Measurements from ENCODE around the gene KCNQ4. TPM values are rescaled to one million over a fixed set of nuclear protein-coding genes. Genes with fewer than 3 reads are reported as not detected.

Gene KCNQ4
- total RNA-seq, 1 experiment from 2014 or later = 1.4 TPM

- no peak overlapping the region for H3K23ac ChIP-seq (ENCODE audit: insufficient read length, low read depth, low read length)
- no peak for DNase-seq
- H4K20me1 ChIP-seq (ENCODE audit: control insufficient read depth, insufficient read depth, insufficient read length) = no peaks in the 10 kb centered on the region
- H3K18ac ChIP-seq (ENCODE audit: insufficient read length, low read depth, low read length) = no peak overlapping the region
- no peak overlapping the region for H3K4me2 ChIP-seq (ENCODE audit: insufficient read depth, insufficient read length, low read length)
- no peak overlapping the region for H4K5ac ChIP-seq (ENCODE audit: insufficient read length, low read depth, low read length)
- no peak overlapping the region for H4K91ac ChIP-seq (ENCODE audit: insufficient read length, low read depth, low read length)
- H3K9me3 Mint-ChIP-seq = no peaks in the 10 kb centered on the region
- peaks cover 13 to 49% (median 34%) of the 10 kb centered on the region in 3 experiments; a peak in 6 of 7 replicates for H3K36me3 Mint-ChIP-seq (ENCODE audit: insufficient read depth in 1 of 3, low read depth in 3 of 3)
- no CpG with 5 or more reads among the region's 6 CpGs for WGBS (ENCODE audit: extremely low coverage, insufficient read length, low lambda C conversion rate)
- H3K9me3 ChIP-seq (ENCODE audit: control insufficient read depth, low read depth, low read length) = no peaks in the 10 kb centered on the region
- H3K9ac ChIP-seq (ENCODE audit: extremely low read depth, insufficient read length, low read length) = no peak overlapping the region
- no peak overlapping the region for H2BK120ac ChIP-seq (ENCODE audit: low read depth, low read length, poor library complexity, severe bottlenecking)
- H2BK12ac ChIP-seq (ENCODE audit: insufficient read length, low read depth, low read length) = no peak overlapping the region
- H2BK15ac ChIP-seq (ENCODE audit: low read depth, low read length) = no peak overlapping the region
- H3K27me3 Mint-ChIP-seq (ENCODE audit: low read depth) = no peaks in the 10 kb centered on the region
- no peak overlapping the region for H3T11ph ChIP-seq (ENCODE audit: low read length)
- H3K4me3 Mint-ChIP-seq = no peak overlapping the region
- no peak overlapping the region for H3K14ac ChIP-seq (ENCODE audit: insufficient read depth, low read length)
- no peak overlapping the region for H3K56ac ChIP-seq (ENCODE audit: insufficient read length, low read depth, low read length)
- TF ChIP-seq CTCF (conservative IDR thresholded peaks at IDR 0.05) = no peak
- H3K23me2 ChIP-seq (ENCODE audit: insufficient read length, low read depth, low read length, poor library complexity, severe bottlenecking) = no peaks in the 10 kb centered on the region
- H3K4ac ChIP-seq (ENCODE audit: low read depth, low read length) = no peak overlapping the region
- no peak overlapping the region for H2AK5ac ChIP-seq (ENCODE audit: insufficient read length, low read length)
- no peak overlapping the region for H4K8ac ChIP-seq (replicated peaks; ENCODE audit: insufficient read length, low read depth, low read length)
- H3K27me3 ChIP-seq (ENCODE audit: insufficient read depth, low read length) = no peaks in the 10 kb centered on the region
- H3K4me1 ChIP-seq (ENCODE audit: insufficient read depth, low read length) = no peaks in the 10 kb centered on the region
- H3K27ac ChIP-seq (ENCODE audit: insufficient read length, low read depth, low read length) = no peak overlapping the region
- H3K27ac Mint-ChIP-seq = peak overlapping the region in 1 of 3 experiments; percentile 52; a peak in 1 of 7 replicates
- H2BK20ac ChIP-seq (ENCODE audit: low read depth, low read length, poor library complexity, severe bottlenecking) = no peak overlapping the region
- H3K79me1 ChIP-seq (ENCODE audit: insufficient read depth, low read depth, low read length, poor library complexity, severe bottlenecking) = no peaks in the 10 kb centered on the region
- no peak overlapping the region for H2BK5ac ChIP-seq (ENCODE audit: insufficient read length, low read length)
- peaks cover 14% of the 10 kb centered on the region in 2 experiments for H3K4me1 Mint-ChIP-seq
- H3K79me2 ChIP-seq (ENCODE audit: insufficient read depth, low read length) = 0 out of 2 replicates have a peak, but pooled peaks cover 2% of the 10 kb centered on the region
- H2AFZ ChIP-seq (ENCODE audit: low read length) = no peak overlapping the region
Observed at GRCh38 chr1:40738831-40739230, 44.8 kb upstream of the KCNQ4 start.
